Liver (tissue), 9 donors: ENCODE measurements around the gene RPP25L. TPM values are rescaled to one million over a fixed set of nuclear protein-coding genes. Genes with fewer than 3 reads are reported as not detected.
A peak's percentile ranks its signal among the peaks of the same experiment; 100 is the strongest.

Source experiments
- DNase-seq: peaks from one replicate; pipeline ENCODE4 v3.0.0-alpha.2; 2017; ENCODE audit warnings: low spot score
- H3K27ac ChIP-seq, 2 donors: one replicate each; pipeline ENCODE4 v1.7.0; 2013; ENCODE audit warnings: inconsistent platforms in 2 of 2, low read length in 2 of 2, control low read depth in 1 of 2, low read depth in 1 of 2, mild to moderate bottlenecking in 1 of 2
- H3K27me3 ChIP-seq, 4 donors: one replicate each; pipeline versions ENCODE4 v1.6.1 to v1.7.0; 2013; ENCODE audit warnings: low read length in 3 of 4, inconsistent platforms in 1 of 4, mild to moderate bottlenecking in 1 of 4, moderate library complexity in 1 of 4; ENCODE audit not compliant: control insufficient read depth in 4 of 4, insufficient read depth in 4 of 4
- H3K36me3 ChIP-seq, 4 donors: one replicate each; pipeline versions ENCODE4 v1.6.1 to v1.7.0; 2013; ENCODE audit warnings: low read length in 3 of 4, mild to moderate bottlenecking in 3 of 4, low read depth in 1 of 4, moderate library complexity in 1 of 4; ENCODE audit not compliant: control insufficient read depth in 4 of 4, insufficient read depth in 3 of 4
- H3K4me1 ChIP-seq, 4 donors: one replicate each; pipeline versions ENCODE4 v1.6.1 to v1.7.0; 2013; ENCODE audit warnings: low read length in 3 of 4, mild to moderate bottlenecking in 3 of 4, moderate library complexity in 1 of 4; ENCODE audit not compliant: control insufficient read depth in 4 of 4, insufficient read depth in 4 of 4
- H3K4me3 ChIP-seq, 3 donors: one replicate each; pipeline versions ENCODE4 v1.6.1 to v1.7.0; 2013; ENCODE audit warnings: low read length in 3 of 3, control low read depth in 1 of 3, low read depth in 1 of 3, mild to moderate bottlenecking in 1 of 3
- H3K9ac ChIP-seq, 2 donors: one replicate each; pipeline ENCODE4 v1.7.0; 2013; ENCODE audit warnings: low read length in 2 of 2, mild to moderate bottlenecking in 2 of 2, moderate library complexity in 2 of 2, control low read depth in 1 of 2, low read depth in 1 of 2
- H3K9me3 ChIP-seq, 4 donors: one replicate each; pipeline versions ENCODE4 v1.6.1 to v1.7.0; 2013; ENCODE audit warnings: low read length in 3 of 4; ENCODE audit not compliant: control insufficient read depth in 4 of 4
- EGR1 ChIP-seq, 2 donors: IDR thresholded peaks; 2 replicates each; pipeline ENCODE4 v1.6.1; 2016 to 2018; ENCODE audit warnings: antibody characterized with exemption in 2 of 2, low read depth in 2 of 2
- FOXA1 ChIP-seq: IDR thresholded peaks from 2 replicates; pipeline ENCODE4 v1.6.1; 2016; ENCODE audit warnings: antibody characterized with exemption
- FOXA2 ChIP-seq: IDR thresholded peaks from 2 replicates; pipeline ENCODE4 v1.6.1; 2016; ENCODE audit warnings: antibody characterized with exemption
- GABPA ChIP-seq, 2 donors: IDR thresholded peaks in 1 of 2; conservative IDR thresholded peaks in 1 of 2; 2 replicates each; pipeline ENCODE4 v1.6.1; 2016; ENCODE audit warnings: antibody characterized with exemption in 2 of 2, mild to moderate bottlenecking in 1 of 2, moderate library complexity in 1 of 2
- JUND ChIP-seq, 2 donors: IDR thresholded peaks; 2 replicates each; pipeline ENCODE4 v1.6.1; 2016; ENCODE audit warnings: antibody characterized with exemption in 2 of 2
- NR2F2 ChIP-seq: IDR thresholded peaks from 2 replicates; pipeline ENCODE4 v1.6.1; 2016; ENCODE audit warnings: antibody characterized with exemption
- RAD21 ChIP-seq, 2 donors: IDR thresholded peaks; 2 replicates each; pipeline ENCODE4 v1.6.1; 2016; ENCODE audit warnings: antibody characterized with exemption in 2 of 2, mild to moderate bottlenecking in 2 of 2
- RXRA ChIP-seq, 2 donors: IDR thresholded peaks; 2 replicates each; pipeline ENCODE4 v1.6.1; 2017 to 2018; ENCODE audit warnings: antibody characterized with exemption in 2 of 2, mild to moderate bottlenecking in 1 of 2
- SP1 ChIP-seq: IDR thresholded peaks from 2 replicates; pipeline ENCODE4 v1.6.1; 2018; ENCODE audit warnings: antibody characterized with exemption, mild to moderate bottlenecking
- TAF1 ChIP-seq: conservative IDR thresholded peaks from 2 replicates; pipeline ENCODE4 v1.6.1; 2016; ENCODE audit warnings: antibody characterized with exemption, mild to moderate bottlenecking
- WGBS: extraction: QIAGEN DNeasy Blood & Tissue Kit; methylation state at CpG from one replicate; pipeline ENCODE4 v1.1.7; 2013; 5-methylcytosine and 5-hydroxymethylcytosine counted together
- polyA plus RNA-seq, 2 donors: library from polyadenylated mRNA; stranded (reverse) in 1 of 2; unstranded in 1 of 2; fragments of 200-250 nt in 1 of 2; fragments of >200 nt in 1 of 2; fragmentation: Nextera tagmentation in 1 of 2; extraction: Ambion mirVana in 1 of 2; gene quantifications; one replicate each; pipeline versions ENCODE4 v1.2.1 to v1.2.3, GENCODE V29; 2013 to 2015
- total RNA-seq, 2 donors: library from RNA; depleted of rRNA; stranded (reverse); fragments of >200 nt; gene quantifications; one replicate each; pipeline ENCODE4 v1.2.3, GENCODE V29; 2014
- TF ChIP-seq, protein P1 (sequence below): fragments of 150-350 bp; IDR thresholded peaks from 2 replicates; pipeline ENCODE4 v1.5.1; 2017; ENCODE audit warnings: improper control_type of control experiment, low read depth, low read length; ENCODE audit not compliant: missing input control
- TF ChIP-seq, protein P2 (sequence below): IDR thresholded peaks from 2 replicates; pipeline ENCODE4 v1.6.1; 2016; ENCODE audit warnings: antibody characterized with exemption
- TF ChIP-seq, protein P3 (sequence below): IDR thresholded peaks from 2 replicates; pipeline ENCODE4 v1.6.1; 2016; ENCODE audit warnings: antibody characterized with exemption
- TF ChIP-seq, protein P4 (sequence below): IDR thresholded peaks from 2 replicates; pipeline ENCODE4 v1.6.1; 2016; ENCODE audit warnings: antibody characterized with exemption, mild to moderate bottlenecking
- donor health status: healthy.
- donor health status: healthy.
- donor health status: healthy.
- donor health status: healthy.
- donor health status: healthy.

RPP25L gene
- total and polyA plus RNA-seq, 4 donors = 18.6 to 33.4 (median 24.2) TPM

GRCh38 chr9:34603610-34604231 is 8.2 kb downstream of the RPP25L start (continued):
- TF ChIP-seq, protein P1, sequence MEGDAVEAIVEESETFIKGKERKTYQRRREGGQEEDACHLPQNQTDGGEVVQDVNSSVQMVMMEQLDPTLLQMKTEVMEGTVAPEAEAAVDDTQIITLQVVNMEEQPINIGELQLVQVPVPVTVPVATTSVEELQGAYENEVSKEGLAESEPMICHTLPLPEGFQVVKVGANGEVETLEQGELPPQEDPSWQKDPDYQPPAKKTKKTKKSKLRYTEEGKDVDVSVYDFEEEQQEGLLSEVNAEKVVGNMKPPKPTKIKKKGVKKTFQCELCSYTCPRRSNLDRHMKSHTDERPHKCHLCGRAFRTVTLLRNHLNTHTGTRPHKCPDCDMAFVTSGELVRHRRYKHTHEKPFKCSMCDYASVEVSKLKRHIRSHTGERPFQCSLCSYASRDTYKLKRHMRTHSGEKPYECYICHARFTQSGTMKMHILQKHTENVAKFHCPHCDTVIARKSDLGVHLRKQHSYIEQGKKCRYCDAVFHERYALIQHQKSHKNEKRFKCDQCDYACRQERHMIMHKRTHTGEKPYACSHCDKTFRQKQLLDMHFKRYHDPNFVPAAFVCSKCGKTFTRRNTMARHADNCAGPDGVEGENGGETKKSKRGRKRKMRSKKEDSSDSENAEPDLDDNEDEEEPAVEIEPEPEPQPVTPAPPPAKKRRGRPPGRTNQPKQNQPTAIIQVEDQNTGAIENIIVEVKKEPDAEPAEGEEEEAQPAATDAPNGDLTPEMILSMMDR = peak; percentile 97
- TF ChIP-seq SP1 = no peak
- TF ChIP-seq FOXA1 = no peak
- TF ChIP-seq RAD21 (IDR thresholded peaks at IDR 0.05) = peak; percentile 97
- peak in 1 of 2 donors; percentile 44 for TF ChIP-seq RXRA (IDR thresholded peaks at IDR 0.05)
- TF ChIP-seq TAF1 = no peak

DNA sequence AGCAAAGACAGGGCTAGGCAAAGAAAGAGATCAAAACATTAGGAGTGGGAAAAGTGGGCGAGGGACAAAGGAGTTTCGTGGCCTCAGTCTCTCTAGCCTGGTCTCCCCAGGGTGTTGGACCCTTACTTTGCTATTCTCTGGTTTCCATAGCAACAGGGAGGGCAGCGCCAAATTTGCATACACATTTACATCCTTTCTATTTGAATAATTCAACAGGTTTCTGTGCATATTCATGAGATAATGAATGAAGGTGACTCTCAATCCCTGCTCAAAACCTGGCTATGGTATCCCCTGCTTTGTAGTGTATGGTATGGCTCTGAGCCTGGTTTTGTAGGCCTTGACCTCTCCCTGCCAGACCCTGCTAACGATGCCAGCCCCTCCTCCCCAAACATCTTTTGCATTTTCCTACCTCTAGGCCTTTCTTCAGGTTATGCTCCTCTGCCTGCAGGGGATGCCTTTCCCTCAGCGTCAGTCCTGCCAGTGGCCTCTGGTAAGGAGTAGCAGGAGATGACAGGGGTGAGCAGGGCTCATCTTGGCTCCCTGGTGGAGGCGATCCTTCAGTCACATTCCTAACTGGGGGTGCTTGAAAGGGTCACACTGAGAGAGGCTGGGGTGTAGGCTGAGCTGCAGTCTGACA is 9.8 kb downstream of the RPP25L start:
- H3K27ac ChIP-seq = no peak overlapping the region
- H3K9ac ChIP-seq = no peak overlapping the region
- H3K36me3 ChIP-seq = no peaks in the 10 kb centered on the region
- no peak for DNase-seq
- no peak overlapping the region for H3K4me3 ChIP-seq
- TF ChIP-seq, protein P2, sequence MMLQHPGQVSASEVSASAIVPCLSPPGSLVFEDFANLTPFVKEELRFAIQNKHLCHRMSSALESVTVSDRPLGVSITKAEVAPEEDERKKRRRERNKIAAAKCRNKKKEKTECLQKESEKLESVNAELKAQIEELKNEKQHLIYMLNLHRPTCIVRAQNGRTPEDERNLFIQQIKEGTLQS = no peak
- TF ChIP-seq FOXA2 = no peak
- no peak for TF ChIP-seq EGR1 (IDR thresholded peaks at IDR 0.05; ENCODE audit: low read depth in 2 of 2)
- TF ChIP-seq GABPA (IDR thresholded peaks at IDR 0.05 in 1 of 2, conservative IDR thresholded peaks at IDR 0.05 in 1 of 2) = no peak
- TF ChIP-seq, protein P3, sequence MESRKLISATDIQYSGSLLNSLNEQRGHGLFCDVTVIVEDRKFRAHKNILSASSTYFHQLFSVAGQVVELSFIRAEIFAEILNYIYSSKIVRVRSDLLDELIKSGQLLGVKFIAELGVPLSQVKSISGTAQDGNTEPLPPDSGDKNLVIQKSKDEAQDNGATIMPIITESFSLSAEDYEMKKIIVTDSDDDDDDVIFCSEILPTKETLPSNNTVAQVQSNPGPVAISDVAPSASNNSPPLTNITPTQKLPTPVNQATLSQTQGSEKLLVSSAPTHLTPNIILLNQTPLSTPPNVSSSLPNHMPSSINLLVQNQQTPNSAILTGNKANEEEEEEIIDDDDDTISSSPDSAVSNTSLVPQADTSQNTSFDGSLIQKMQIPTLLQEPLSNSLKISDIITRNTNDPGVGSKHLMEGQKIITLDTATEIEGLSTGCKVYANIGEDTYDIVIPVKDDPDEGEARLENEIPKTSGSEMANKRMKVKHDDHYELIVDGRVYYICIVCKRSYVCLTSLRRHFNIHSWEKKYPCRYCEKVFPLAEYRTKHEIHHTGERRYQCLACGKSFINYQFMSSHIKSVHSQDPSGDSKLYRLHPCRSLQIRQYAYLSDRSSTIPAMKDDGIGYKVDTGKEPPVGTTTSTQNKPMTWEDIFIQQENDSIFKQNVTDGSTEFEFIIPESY = no peak
- no peak for TF ChIP-seq RXRA (IDR thresholded peaks at IDR 0.05)
- TF ChIP-seq NR2F2 = no peak
- no peak for TF ChIP-seq JUND (IDR thresholded peaks at IDR 0.05)
- TF ChIP-seq FOXA1 = no peak
- TF ChIP-seq, protein P4, sequence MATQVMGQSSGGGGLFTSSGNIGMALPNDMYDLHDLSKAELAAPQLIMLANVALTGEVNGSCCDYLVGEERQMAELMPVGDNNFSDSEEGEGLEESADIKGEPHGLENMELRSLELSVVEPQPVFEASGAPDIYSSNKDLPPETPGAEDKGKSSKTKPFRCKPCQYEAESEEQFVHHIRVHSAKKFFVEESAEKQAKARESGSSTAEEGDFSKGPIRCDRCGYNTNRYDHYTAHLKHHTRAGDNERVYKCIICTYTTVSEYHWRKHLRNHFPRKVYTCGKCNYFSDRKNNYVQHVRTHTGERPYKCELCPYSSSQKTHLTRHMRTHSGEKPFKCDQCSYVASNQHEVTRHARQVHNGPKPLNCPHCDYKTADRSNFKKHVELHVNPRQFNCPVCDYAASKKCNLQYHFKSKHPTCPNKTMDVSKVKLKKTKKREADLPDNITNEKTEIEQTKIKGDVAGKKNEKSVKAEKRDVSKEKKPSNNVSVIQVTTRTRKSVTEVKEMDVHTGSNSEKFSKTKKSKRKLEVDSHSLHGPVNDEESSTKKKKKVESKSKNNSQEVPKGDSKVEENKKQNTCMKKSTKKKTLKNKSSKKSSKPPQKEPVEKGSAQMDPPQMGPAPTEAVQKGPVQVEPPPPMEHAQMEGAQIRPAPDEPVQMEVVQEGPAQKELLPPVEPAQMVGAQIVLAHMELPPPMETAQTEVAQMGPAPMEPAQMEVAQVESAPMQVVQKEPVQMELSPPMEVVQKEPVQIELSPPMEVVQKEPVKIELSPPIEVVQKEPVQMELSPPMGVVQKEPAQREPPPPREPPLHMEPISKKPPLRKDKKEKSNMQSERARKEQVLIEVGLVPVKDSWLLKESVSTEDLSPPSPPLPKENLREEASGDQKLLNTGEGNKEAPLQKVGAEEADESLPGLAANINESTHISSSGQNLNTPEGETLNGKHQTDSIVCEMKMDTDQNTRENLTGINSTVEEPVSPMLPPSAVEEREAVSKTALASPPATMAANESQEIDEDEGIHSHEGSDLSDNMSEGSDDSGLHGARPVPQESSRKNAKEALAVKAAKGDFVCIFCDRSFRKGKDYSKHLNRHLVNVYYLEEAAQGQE = no peak
- TF ChIP-seq, protein P1 = no peak
- H3K27me3 ChIP-seq = no peaks in the 10 kb centered on the region
- H3K4me1 ChIP-seq = peaks cover 1 to 4% (median 3%) of the 10 kb centered on the region in 4 donors
- WGBS = 79% methylated on average over 6 of the region's 6 CpGs
- H3K9me3 ChIP-seq = no peaks in the 10 kb centered on the region
